HepG2 (cell line): ENCODE measurements around the gene MUL1.

Source experiments
- ARNTL ChIP-seq: sonication (generic); formaldehyde crosslinking; IDR thresholded peaks from 2 replicates; pipeline ENCODE4 v1.4.0; 2020; ENCODE audit warnings: mild to moderate bottlenecking, missing genetic modification reagents
- BHLHE40 ChIP-seq: IDR thresholded peaks from 2 replicates; pipeline ENCODE4 v1.6.1; 2011; ENCODE audit warnings: low read length, improper control_type of control experiment
- CTCF ChIP-seq: sonication (generic); formaldehyde crosslinking; IDR thresholded peaks from 2 replicates; pipeline ENCODE4 v1.5.0; 2020; ENCODE audit warnings: mild to moderate bottlenecking, missing genetic modification reagents, moderate library complexity
- ELF4 ChIP-seq: sonication (generic); formaldehyde crosslinking; IDR thresholded peaks from 2 replicates; pipeline ENCODE4 v1.5.0; 2020; ENCODE audit warnings: missing genetic modification reagents, mild to moderate bottlenecking, moderate library complexity, borderline replicate concordance
- MED1 ChIP-seq: sonication (generic); formaldehyde crosslinking; IDR thresholded peaks from 2 replicates; pipeline ENCODE4 v1.4.0; 2020; ENCODE audit warnings: missing genetic modification reagents
- MYC ChIP-seq: sonication (generic); formaldehyde crosslinking; IDR thresholded peaks from 2 replicates; pipeline ENCODE4 v1.9.0; 2021; ENCODE audit warnings: missing genetic modification reagents, borderline replicate concordance
- RAD51 ChIP-seq: fragments of 450-650 bp; IDR thresholded peaks from 2 replicates; pipeline ENCODE4 v1.6.1; 2016; ENCODE audit warnings: borderline replicate concordance
- REST ChIP-seq, 2 experiments: IDR thresholded peaks; 2 replicates each; pipeline ENCODE4 v1.6.1; 2011 to 2012; ENCODE audit warnings: low read length in 2 of 2, borderline replicate concordance in 1 of 2, low read depth in 1 of 2, mild to moderate bottlenecking in 1 of 2, moderate library complexity in 1 of 2
- ZBTB21 ChIP-seq: sonication (generic); formaldehyde crosslinking; IDR thresholded peaks from 2 replicates; pipeline ENCODE4 v1.4.0; 2020; ENCODE audit warnings: missing genetic modification reagents
- ZNF205 ChIP-seq: IDR thresholded peaks from 2 replicates; pipeline ENCODE4 v1.6.1; 2018; ENCODE audit warnings: missing biosample characterization, missing genetic modification reagents
- ZNF256 ChIP-seq: sonication (generic); formaldehyde crosslinking; conservative IDR thresholded peaks from 2 replicates; pipeline ENCODE4 v1.4.0; 2020; ENCODE audit warnings: missing genetic modification reagents
- ZNF263 ChIP-seq: sonication (generic); formaldehyde crosslinking; IDR thresholded peaks from 2 replicates; pipeline ENCODE4 v1.4.0; 2020; ENCODE audit warnings: missing genetic modification reagents
- ZNF747 ChIP-seq: sonication (generic); formaldehyde crosslinking; IDR thresholded peaks from 2 replicates; pipeline ENCODE4 v1.8.1; 2023; ENCODE audit warnings: missing genetic modification reagents, mild to moderate bottlenecking, borderline replicate concordance

GRCh38 chr1:20530306-20530705 lies 22.4 kb upstream of the MUL1 start:
- TF ChIP-seq ZNF747, result no peak
- no peak for TF ChIP-seq MED1
- no peak for TF ChIP-seq ZNF263 (CRISPR knock-in tag)
- TF ChIP-seq BHLHE40, result no peak
- TF ChIP-seq CTCF (CRISPR knock-in tag), result no peak
- TF ChIP-seq ZNF256 (CRISPR knock-in tag), result no peak
- no peak for TF ChIP-seq MYC (CRISPR knock-in tag)
- TF ChIP-seq ARNTL, result no peak
- no peak for TF ChIP-seq REST (IDR thresholded peaks at IDR 0.05; ENCODE audit: borderline replicate concordance in 1 of 2, low read depth in 1 of 2, low read length in 2 of 2)
- no peak for TF ChIP-seq ZNF205 (CRISPR knock-in tag)
- no peak for TF ChIP-seq ZBTB21
- TF ChIP-seq ELF4, result no peak
- TF ChIP-seq RAD51, result no peak
